ENCODE results near the gene TMEM184A. TPM values are rescaled to one million over a fixed set of nuclear protein-coding genes. Genes with fewer than 3 reads are reported as not detected.

TMEM184A gene
- total RNA-seq, 1 donor from 2014 or later: 0.27 TPM

- Mint-ChIP-seq H3K36me3 (ENCODE audit: unreplicated experiment) (peaks cover 11% of the 10 kb centered on the region), H3K27me3 (ENCODE audit: unreplicated experiment) (no peaks in the 10 kb centered on the region), H3K4me3 (ENCODE audit: unreplicated experiment) (peak overlapping the region; percentile 87), H3K9me3 (ENCODE audit: unreplicated experiment) (no peaks in the 10 kb centered on the region), H3K27ac (ENCODE audit: unreplicated experiment) (no peak overlapping the region), H3K4me1 (ENCODE audit: unreplicated experiment) (peaks cover 16% of the 10 kb centered on the region)
- DNase-seq (ENCODE audit: extremely low spot score, unreplicated experiment): no peak
- TF ChIP-seq CTCF (IDR thresholded peaks at IDR 0.05): no peak
These were observed 53.2 kb downstream of the TMEM184A start for GRCh38 chr7:1502845-1503244.

GRCh38 chr7:1501487-1502270 is 54.3 kb downstream of the TMEM184A start:
- H3K4me3 Mint-ChIP-seq (ENCODE audit: unreplicated experiment): peak overlapping the region; percentile 87
- peak overlapping the region; percentile 23 for H3K27ac Mint-ChIP-seq (ENCODE audit: unreplicated experiment)
- DNase-seq (ENCODE audit: extremely low spot score, unreplicated experiment): no peak
- no peak for TF ChIP-seq CTCF (IDR thresholded peaks at IDR 0.05)
- H3K9me3 Mint-ChIP-seq (ENCODE audit: unreplicated experiment): no peaks in the 10 kb centered on the region
- peaks cover 16% of the 10 kb centered on the region for H3K36me3 Mint-ChIP-seq (ENCODE audit: unreplicated experiment)
- no peaks in the 10 kb centered on the region for H3K27me3 Mint-ChIP-seq (ENCODE audit: unreplicated experiment)
- H3K4me1 Mint-ChIP-seq (ENCODE audit: unreplicated experiment): peaks cover 16% of the 10 kb centered on the region

GRCh38 chr7:1500064-1500807 is 55.8 kb downstream of the TMEM184A start:
- no peak for TF ChIP-seq CTCF (IDR thresholded peaks at IDR 0.05)
- peaks cover 16% of the 10 kb centered on the region for H3K36me3 Mint-ChIP-seq (ENCODE audit: unreplicated experiment)
- H3K27ac Mint-ChIP-seq (ENCODE audit: unreplicated experiment): no peak overlapping the region
- H3K4me1 Mint-ChIP-seq (ENCODE audit: unreplicated experiment): peaks cover 15% of the 10 kb centered on the region
- DNase-seq (ENCODE audit: extremely low spot score, unreplicated experiment): no peak
- no peaks in the 10 kb centered on the region for H3K27me3 Mint-ChIP-seq (ENCODE audit: unreplicated experiment)
- H3K9me3 Mint-ChIP-seq (ENCODE audit: unreplicated experiment): no peaks in the 10 kb centered on the region
- H3K4me3 Mint-ChIP-seq (ENCODE audit: unreplicated experiment): no peak overlapping the region

- peaks cover 16% of the 10 kb centered on the region for H3K36me3 Mint-ChIP-seq (ENCODE audit: unreplicated experiment)
- TF ChIP-seq CTCF (IDR thresholded peaks at IDR 0.05): no peak
- no peak overlapping the region for H3K27ac Mint-ChIP-seq (ENCODE audit: unreplicated experiment)
These were observed 56.5 kb downstream of the TMEM184A start for GRCh38 chr7:1499367-1500029.

More at GRCh38 chr7:1499367-1500029, 56.5 kb downstream of the TMEM184A start:
- Mint-ChIP-seq H3K4me3 (ENCODE audit: unreplicated experiment) (no peak overlapping the region), H3K27me3 (ENCODE audit: unreplicated experiment) (no peaks in the 10 kb centered on the region), H3K9me3 (ENCODE audit: unreplicated experiment) (no peaks in the 10 kb centered on the region), H3K4me1 (ENCODE audit: unreplicated experiment) (peaks cover 14% of the 10 kb centered on the region)
- DNase-seq (ENCODE audit: extremely low spot score, unreplicated experiment): no peak

All from osteocyte (in vitro differentiated cells).